Prostate gland (tissue), 2 donors: ENCODE results near the gene DYSF.

Experiments
- POLR2A ChIP-seq: fragments of 450-650 bp; IDR thresholded peaks from one replicate; pipeline ENCODE4 v1.6.1; 2016; ENCODE audit warnings: antibody characterized with exemption, mild to moderate bottlenecking
- POLR2AphosphoS5 ChIP-seq: sonication (generic); formaldehyde crosslinking; IDR thresholded peaks from one replicate; pipeline ENCODE4 v1.6.1; 2017; ENCODE audit warnings: antibody characterized with exemption
- TF ChIP-seq, protein P1 (sequence below), 4 experiments: fragments of 200-600 bp in 2 of 4; fragments of 450-650 bp in 2 of 4; sonication (generic) in 2 of 4; IDR thresholded peaks; 1 replicate in 3 of 4; 2 replicates in 1 of 4; pipeline ENCODE4 v1.5.1; 2016 to 2019; ENCODE audit warnings: antibody characterized with exemption in 4 of 4, mild to moderate bottlenecking in 2 of 4, moderate library complexity in 2 of 4

DNA sequence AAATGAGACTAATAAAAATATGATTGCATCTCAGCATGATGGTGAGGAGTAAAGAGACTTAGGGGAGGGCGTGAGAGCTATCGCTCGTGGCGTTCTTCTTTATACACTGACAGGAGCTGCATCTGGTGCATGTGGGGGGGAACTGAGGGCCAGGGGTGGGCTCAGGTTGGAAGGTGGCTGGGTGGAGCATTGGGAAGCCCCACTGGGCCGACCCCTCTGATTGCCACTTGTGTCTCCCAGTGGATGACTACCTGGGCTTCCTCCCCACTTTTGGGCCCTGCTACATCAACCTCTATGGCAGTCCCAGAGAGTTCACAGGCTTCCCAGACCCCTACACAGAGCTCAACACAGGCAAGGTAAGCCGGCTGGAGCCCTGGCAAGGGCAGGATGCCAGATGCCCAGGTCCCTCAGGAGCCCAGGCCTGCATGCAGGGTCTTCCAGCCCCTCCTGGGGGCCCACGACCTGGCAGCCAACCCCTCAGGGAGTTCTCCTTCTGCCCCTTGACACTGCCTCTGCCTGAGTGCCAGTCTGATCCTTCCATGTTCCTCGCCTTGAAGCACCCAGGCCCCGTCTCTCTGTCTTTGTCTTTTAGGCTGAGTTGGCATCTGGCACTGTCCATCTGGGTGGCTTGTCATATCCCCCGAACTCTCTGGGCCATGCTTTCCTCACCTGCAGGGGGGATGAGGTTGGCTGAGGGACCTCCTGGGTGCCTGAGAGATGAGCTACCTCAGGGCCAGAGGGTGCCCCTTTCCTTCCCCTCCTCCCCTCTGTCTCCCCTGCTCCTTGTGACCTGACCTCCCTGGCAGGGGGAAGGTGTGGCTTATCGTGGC lies 97.7 kb downstream of the DYSF start:
- TF ChIP-seq, protein P1, sequence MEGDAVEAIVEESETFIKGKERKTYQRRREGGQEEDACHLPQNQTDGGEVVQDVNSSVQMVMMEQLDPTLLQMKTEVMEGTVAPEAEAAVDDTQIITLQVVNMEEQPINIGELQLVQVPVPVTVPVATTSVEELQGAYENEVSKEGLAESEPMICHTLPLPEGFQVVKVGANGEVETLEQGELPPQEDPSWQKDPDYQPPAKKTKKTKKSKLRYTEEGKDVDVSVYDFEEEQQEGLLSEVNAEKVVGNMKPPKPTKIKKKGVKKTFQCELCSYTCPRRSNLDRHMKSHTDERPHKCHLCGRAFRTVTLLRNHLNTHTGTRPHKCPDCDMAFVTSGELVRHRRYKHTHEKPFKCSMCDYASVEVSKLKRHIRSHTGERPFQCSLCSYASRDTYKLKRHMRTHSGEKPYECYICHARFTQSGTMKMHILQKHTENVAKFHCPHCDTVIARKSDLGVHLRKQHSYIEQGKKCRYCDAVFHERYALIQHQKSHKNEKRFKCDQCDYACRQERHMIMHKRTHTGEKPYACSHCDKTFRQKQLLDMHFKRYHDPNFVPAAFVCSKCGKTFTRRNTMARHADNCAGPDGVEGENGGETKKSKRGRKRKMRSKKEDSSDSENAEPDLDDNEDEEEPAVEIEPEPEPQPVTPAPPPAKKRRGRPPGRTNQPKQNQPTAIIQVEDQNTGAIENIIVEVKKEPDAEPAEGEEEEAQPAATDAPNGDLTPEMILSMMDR (IDR thresholded peaks at IDR 0.05): no peak
- TF ChIP-seq POLR2A: no peak
- TF ChIP-seq POLR2AphosphoS5: no peak
